ENCODE measurements around the gene ARHGEF12.

Gene ARHGEF12

GRCh38 chr11:120354779-120355178 lies 18.6 kb downstream of the ARHGEF12 start:
- H3K4me3 ChIP-seq (ENCODE audit: low read length): no peak overlapping the region
- H3K9ac ChIP-seq (ENCODE audit: low read length): no peak overlapping the region
- no peaks in the 10 kb centered on the region for H3K27me3 ChIP-seq (ENCODE audit: control insufficient read depth, insufficient read depth, low read length)
- H3K4me1 ChIP-seq (ENCODE audit: control insufficient read depth, insufficient read depth, low read length): peaks cover 22% of the 10 kb centered on the region
- H3K9me3 ChIP-seq (ENCODE audit: control insufficient read depth, low read length): no peaks in the 10 kb centered on the region
- no peaks in the 10 kb centered on the region for H3K36me3 ChIP-seq (ENCODE audit: control insufficient read depth, insufficient read depth, low read length)

GRCh38 chr11:120357620-120358019 lies 21.4 kb downstream of the ARHGEF12 start:
- Histone ChIP-seq H3K4me1 (ENCODE audit: control insufficient read depth, insufficient read depth, low read length) (peaks cover 19% of the 10 kb centered on the region), H3K27me3 (ENCODE audit: control insufficient read depth, insufficient read depth, low read length) (no peaks in the 10 kb centered on the region)

GRCh38 chr11:120358729-120359128 lies 22.5 kb downstream of the ARHGEF12 start:
- no peak overlapping the region for H3K4me3 ChIP-seq (ENCODE audit: low read length)
- no peaks in the 10 kb centered on the region for H3K9me3 ChIP-seq (ENCODE audit: control insufficient read depth, low read length)
- H3K9ac ChIP-seq (ENCODE audit: low read length): no peak overlapping the region
- peaks cover 7% of the 10 kb centered on the region for H3K4me1 ChIP-seq (ENCODE audit: control insufficient read depth, insufficient read depth, low read length)
- H3K27me3 ChIP-seq (ENCODE audit: control insufficient read depth, insufficient read depth, low read length): no peaks in the 10 kb centered on the region
- H3K36me3 ChIP-seq (ENCODE audit: control insufficient read depth, insufficient read depth, low read length): no peaks in the 10 kb centered on the region

More at GRCh38 chr11:120357620-120358019, 21.4 kb downstream of the ARHGEF12 start:
- no peaks in the 10 kb centered on the region for H3K9me3 ChIP-seq (ENCODE audit: control insufficient read depth, low read length)
- no peak overlapping the region for H3K4me3 ChIP-seq (ENCODE audit: low read length)
- H3K9ac ChIP-seq (ENCODE audit: low read length): no peak overlapping the region
- H3K36me3 ChIP-seq (ENCODE audit: control insufficient read depth, insufficient read depth, low read length): no peaks in the 10 kb centered on the region

GRCh38 chr11:120363436-120363835 lies 27.2 kb downstream of the ARHGEF12 start:
- H3K36me3 ChIP-seq (ENCODE audit: control insufficient read depth, insufficient read depth, low read length): no peaks in the 10 kb centered on the region
- no peak overlapping the region for H3K9ac ChIP-seq (ENCODE audit: low read length)
- no peaks in the 10 kb centered on the region for H3K27me3 ChIP-seq (ENCODE audit: control insufficient read depth, insufficient read depth, low read length)
- no peak overlapping the region for H3K4me3 ChIP-seq (ENCODE audit: low read length)
- H3K4me1 ChIP-seq (ENCODE audit: control insufficient read depth, insufficient read depth, low read length): no peaks in the 10 kb centered on the region
- no peaks in the 10 kb centered on the region for H3K9me3 ChIP-seq (ENCODE audit: control insufficient read depth, low read length)

- Histone ChIP-seq H3K9me3 (ENCODE audit: control insufficient read depth, low read length) (no peaks in the 10 kb centered on the region), H3K9ac (ENCODE audit: low read length) (no peak overlapping the region), H3K4me3 (ENCODE audit: low read length) (no peak overlapping the region), H3K36me3 (ENCODE audit: control insufficient read depth, insufficient read depth, low read length) (no peaks in the 10 kb centered on the region), H3K4me1 (ENCODE audit: control insufficient read depth, insufficient read depth, low read length) (no peaks in the 10 kb centered on the region), H3K27me3 (ENCODE audit: control insufficient read depth, insufficient read depth, low read length) (no peaks in the 10 kb centered on the region)
Measured at GRCh38 chr11:120365512-120365911, 29.3 kb downstream of the ARHGEF12 start.

- H3K27me3 ChIP-seq (ENCODE audit: control insufficient read depth, insufficient read depth, low read length): no peaks in the 10 kb centered on the region
- no peak overlapping the region for H3K9ac ChIP-seq (ENCODE audit: low read length)
- H3K9me3 ChIP-seq (ENCODE audit: control insufficient read depth, low read length): no peaks in the 10 kb centered on the region
- H3K4me1 ChIP-seq (ENCODE audit: control insufficient read depth, insufficient read depth, low read length): no peaks in the 10 kb centered on the region
- no peak overlapping the region for H3K4me3 ChIP-seq (ENCODE audit: low read length)
- H3K36me3 ChIP-seq (ENCODE audit: control insufficient read depth, insufficient read depth, low read length): no peaks in the 10 kb centered on the region
Measured at GRCh38 chr11:120372296-120372695, 36.1 kb downstream of the ARHGEF12 start.

GRCh38 chr11:120375076-120375475 lies 38.9 kb downstream of the ARHGEF12 start:
- H3K9me3 ChIP-seq (ENCODE audit: control insufficient read depth, low read length): no peaks in the 10 kb centered on the region
- H3K36me3 ChIP-seq (ENCODE audit: control insufficient read depth, insufficient read depth, low read length): no peaks in the 10 kb centered on the region
- no peak overlapping the region for H3K4me3 ChIP-seq (ENCODE audit: low read length)
- H3K9ac ChIP-seq (ENCODE audit: low read length): no peak overlapping the region
- no peaks in the 10 kb centered on the region for H3K27me3 ChIP-seq (ENCODE audit: control insufficient read depth, insufficient read depth, low read length)
- no peaks in the 10 kb centered on the region for H3K4me1 ChIP-seq (ENCODE audit: control insufficient read depth, insufficient read depth, low read length)

- H3K4me1 ChIP-seq (ENCODE audit: control insufficient read depth, insufficient read depth, low read length): peaks cover 6% of the 10 kb centered on the region
- H3K27me3 ChIP-seq (ENCODE audit: control insufficient read depth, insufficient read depth, low read length): no peaks in the 10 kb centered on the region
- H3K9me3 ChIP-seq (ENCODE audit: control insufficient read depth, low read length): no peaks in the 10 kb centered on the region
- no peak overlapping the region for H3K4me3 ChIP-seq (ENCODE audit: low read length)
- H3K36me3 ChIP-seq (ENCODE audit: control insufficient read depth, insufficient read depth, low read length): no peaks in the 10 kb centered on the region
- no peak overlapping the region for H3K9ac ChIP-seq (ENCODE audit: low read length)
Measured at GRCh38 chr11:120376547-120377182, 40.5 kb downstream of the ARHGEF12 start.

- no peaks in the 10 kb centered on the region for H3K9me3 ChIP-seq (ENCODE audit: control insufficient read depth, low read length)
- no peak overlapping the region for H3K4me3 ChIP-seq (ENCODE audit: low read length)
- H3K36me3 ChIP-seq (ENCODE audit: control insufficient read depth, insufficient read depth, low read length): no peaks in the 10 kb centered on the region
- peaks cover 6% of the 10 kb centered on the region for H3K4me1 ChIP-seq (ENCODE audit: control insufficient read depth, insufficient read depth, low read length)
- H3K9ac ChIP-seq (ENCODE audit: low read length): no peak overlapping the region
- H3K27me3 ChIP-seq (ENCODE audit: control insufficient read depth, insufficient read depth, low read length): no peaks in the 10 kb centered on the region
Measured at GRCh38 chr11:120378474-120378873, 42.3 kb downstream of the ARHGEF12 start.

GRCh38 chr11:120381401-120381800 lies 45.2 kb downstream of the ARHGEF12 start:
- H3K27me3 ChIP-seq (ENCODE audit: control insufficient read depth, insufficient read depth, low read length): no peaks in the 10 kb centered on the region
- no peak overlapping the region for H3K9ac ChIP-seq (ENCODE audit: low read length)
- H3K4me1 ChIP-seq (ENCODE audit: control insufficient read depth, insufficient read depth, low read length): peaks cover 6% of the 10 kb centered on the region
- no peaks in the 10 kb centered on the region for H3K9me3 ChIP-seq (ENCODE audit: control insufficient read depth, low read length)
- H3K4me3 ChIP-seq (ENCODE audit: low read length): no peak overlapping the region
- H3K36me3 ChIP-seq (ENCODE audit: control insufficient read depth, insufficient read depth, low read length): no peaks in the 10 kb centered on the region

- H3K36me3 ChIP-seq (ENCODE audit: control insufficient read depth, insufficient read depth, low read length): no peaks in the 10 kb centered on the region
- peaks cover 6% of the 10 kb centered on the region for H3K4me1 ChIP-seq (ENCODE audit: control insufficient read depth, insufficient read depth, low read length)
- H3K27me3 ChIP-seq (ENCODE audit: control insufficient read depth, insufficient read depth, low read length): no peaks in the 10 kb centered on the region
- no peak overlapping the region for H3K4me3 ChIP-seq (ENCODE audit: low read length)
- no peak overlapping the region for H3K9ac ChIP-seq (ENCODE audit: low read length)
- H3K9me3 ChIP-seq (ENCODE audit: control insufficient read depth, low read length): no peaks in the 10 kb centered on the region
Measured at GRCh38 chr11:120383518-120384155, 47.4 kb downstream of the ARHGEF12 start.

- H3K9ac ChIP-seq (ENCODE audit: low read length): no peak overlapping the region
- no peaks in the 10 kb centered on the region for H3K36me3 ChIP-seq (ENCODE audit: control insufficient read depth, insufficient read depth, low read length)
- H3K9me3 ChIP-seq (ENCODE audit: control insufficient read depth, low read length): no peaks in the 10 kb centered on the region
- H3K27me3 ChIP-seq (ENCODE audit: control insufficient read depth, insufficient read depth, low read length): no peaks in the 10 kb centered on the region
- no peak overlapping the region for H3K4me3 ChIP-seq (ENCODE audit: low read length)
- H3K4me1 ChIP-seq (ENCODE audit: control insufficient read depth, insufficient read depth, low read length): peaks cover 6% of the 10 kb centered on the region
Measured at GRCh38 chr11:120384476-120384875, 48.3 kb downstream of the ARHGEF12 start.

All from mucosa of stomach (tissue), 1 donor.